PC-3 (cell line): ENCODE data around the gene MAML2. TPM values are rescaled to one million over a fixed set of nuclear protein-coding genes. Genes with fewer than 3 reads are reported as not detected.

Experiments
- ATAC-seq: fragments of 200-7000 bp; cut with Tn5 transposase; 2 replicates; pipeline ENCODE4 v1.9.1; 2020; ENCODE audit warnings: mild to moderate bottlenecking, moderate library complexity
- BruUV-seq: library from RNA; stranded (reverse); fragments of 400-500 nt; replicated peaks from 2 replicates; lab custom pipeline; 2021; lab: Mats Ljungman, UMichigan
- CTCF ChIA-PET: fragments of 300-600 bp; sonication (Branson Sonifier 250); formaldehyde crosslinking; loops from one replicate; lab custom pipeline; 2022; ENCODE audit warnings: antibody characterized with exemption; lab: Charles Lee
- POLR2A ChIA-PET: fragments of 300-600 bp; sonication (Branson Sonifier 250); formaldehyde crosslinking; loops from one replicate; lab custom pipeline; 2022; ENCODE audit warnings: antibody characterized with exemption; ENCODE audit not compliant: unreplicated experiment; lab: Charles Lee
- DNase-seq: peaks from one replicate; pipeline ENCODE4 v3.0.0-alpha.2; 2015
- H2AFZ ChIP-seq: fragments of 300-600 bp; sonication (generic); 2 replicates; pipeline ENCODE4 v1.6.0; 2016; ENCODE audit warnings: antibody characterized with exemption, low read length
- H3F3A ChIP-seq: fragments of 300-600 bp; sonication (generic); one replicate; pipeline ENCODE4 v1.6.0; 2017; ENCODE audit warnings: antibody characterized with exemption, low read length, control low read depth, mild to moderate bottlenecking; ENCODE audit not compliant: unreplicated experiment
- H3K27ac ChIP-seq: fragments of 300-600 bp; sonication (generic); 2 replicates; pipeline ENCODE4 v1.5.1; 2016; ENCODE audit warnings: mild to moderate bottlenecking, low read length
- H3K27me3 ChIP-seq: fragments of 300-600 bp; sonication (generic); 2 replicates; pipeline ENCODE4 v1.6.1; 2016; ENCODE audit warnings: low read length, mixed read lengths
- H3K36me3 ChIP-seq: fragments of 300-600 bp; sonication (generic); 2 replicates; pipeline ENCODE4 v1.6.1; 2016; ENCODE audit warnings: low read depth, mixed run types, low read length, mixed read lengths
- H3K4me1 ChIP-seq: fragments of 300-600 bp; sonication (generic); 2 replicates; pipeline ENCODE4 v1.5.1; 2016; ENCODE audit warnings: low read length; ENCODE audit not compliant: insufficient read depth
- H3K4me2 ChIP-seq: fragments of 300-600 bp; sonication (generic); 2 replicates; pipeline ENCODE4 v1.6.0; 2016; ENCODE audit warnings: low read length
- H3K4me3 ChIP-seq: fragments of 300-600 bp; sonication (generic); 2 replicates; pipeline ENCODE4 v1.5.1; 2016; ENCODE audit warnings: mild to moderate bottlenecking, low read length, mixed read lengths
- H3K79me2 ChIP-seq: fragments of 300-600 bp; sonication (generic); 2 replicates; pipeline ENCODE4 v1.6.1; 2017; ENCODE audit warnings: low read length, mixed read lengths
- H3K9ac ChIP-seq: fragments of 300-600 bp; sonication (generic); 2 replicates; pipeline ENCODE4 v1.6.0; 2016; ENCODE audit warnings: mild to moderate bottlenecking, low read length
- H3K9me2 ChIP-seq: fragments of 300-600 bp; sonication (generic); replicated peaks from 2 replicates; pipeline ENCODE4 v1.6.1; 2016; ENCODE audit warnings: mixed run types, low read length, mixed read lengths
- H3K9me3 ChIP-seq: fragments of 300-600 bp; sonication (generic); 2 replicates; pipeline ENCODE4 v1.6.1; 2016; ENCODE audit warnings: low read length, mixed read lengths
- H4K20me1 ChIP-seq: fragments of 300-600 bp; sonication (generic); 2 replicates; pipeline ENCODE4 v1.6.1; 2016; ENCODE audit warnings: low read length, mixed read lengths
- EZH2 ChIP-seq: fragments of 300-600 bp; sonication (generic); IDR thresholded peaks from one replicate; pipeline ENCODE4 v1.6.1; 2017; ENCODE audit warnings: antibody characterized with exemption, mild to moderate bottlenecking, low read length; ENCODE audit not compliant: unreplicated experiment
- EZH2phosphoT487 ChIP-seq: fragments of 300-600 bp; sonication (generic); IDR thresholded peaks from 2 replicates; pipeline ENCODE4 v1.6.1; 2018; ENCODE audit warnings: mild to moderate bottlenecking, antibody characterized with exemption, low read length, borderline replicate concordance
- intact Hi-C: fragments of 100-400 bp; cut with micrococcal nuclease; formaldehyde crosslinking; loops from 2 replicates; pipeline ENCODE4 v1.9.0; 2023
- total RNA-seq: library from RNA; depleted of rRNA; stranded (reverse); fragments of >200 nt; gene quantifications from 2 replicates; pipeline ENCODE4 v1.2.3, GENCODE V29; 2014
- TF ChIP-seq, protein P1 (sequence below): fragments of 300-600 bp; sonication (generic); conservative IDR thresholded peaks from 2 replicates; pipeline ENCODE4 v1.5.1; 2017; ENCODE audit warnings: antibody characterized with exemption, low read depth, mild to moderate bottlenecking, low read length

The MAML2 gene
- total RNA-seq, 1 experiment from 2014 or later = 10.9 TPM

DNA sequence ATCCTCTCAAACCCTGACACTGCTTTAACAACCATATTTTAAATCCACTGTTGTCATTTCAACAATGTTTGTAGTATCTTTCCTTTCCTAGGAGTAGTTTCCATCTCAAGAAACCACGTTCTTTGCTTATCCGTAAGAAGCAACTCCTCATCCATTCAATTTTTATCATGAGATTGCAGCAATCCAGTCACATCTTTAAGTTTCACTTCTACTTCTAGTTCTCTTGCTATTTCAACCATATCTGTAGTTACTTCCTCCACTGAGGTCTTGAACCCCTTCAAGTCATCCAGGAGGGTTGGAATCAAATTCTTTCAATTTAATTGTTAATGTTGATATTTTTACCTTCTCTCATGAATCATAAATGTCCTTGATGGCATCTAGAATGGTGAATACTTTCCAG is 24.3 kb upstream of the MAML2 start:
- ChIA-PET POLR2A (no interaction called here), CTCF (no interaction called here)
- ATAC-seq (no peak), DNase-seq (no peak)
- Histone ChIP-seq H3K9me2 (no peaks in the 10 kb centered on the region), H3K9ac (no peak overlapping the region), H3K36me3 (peaks cover 20% of the 10 kb centered on the region), H3K4me3 (no peak overlapping the region), H3K4me2 (no peak overlapping the region), H3K27ac (no peak overlapping the region), H3F3A (no peaks in the 10 kb centered on the region), H3K27me3 (no peaks in the 10 kb centered on the region), H3K79me2 (no peaks in the 10 kb centered on the region), H2AFZ (no peak overlapping the region), H3K9me3 (no peaks in the 10 kb centered on the region; the same call in 1 of the 2 replicates), H4K20me1 (no peaks in the 10 kb centered on the region), H3K4me1 (no peaks in the 10 kb centered on the region)
- BruUV-seq = no TSS peak
- TF ChIP-seq EZH2phosphoT487 (no peak), EZH2 (no peak)
- TF ChIP-seq, protein P1, sequence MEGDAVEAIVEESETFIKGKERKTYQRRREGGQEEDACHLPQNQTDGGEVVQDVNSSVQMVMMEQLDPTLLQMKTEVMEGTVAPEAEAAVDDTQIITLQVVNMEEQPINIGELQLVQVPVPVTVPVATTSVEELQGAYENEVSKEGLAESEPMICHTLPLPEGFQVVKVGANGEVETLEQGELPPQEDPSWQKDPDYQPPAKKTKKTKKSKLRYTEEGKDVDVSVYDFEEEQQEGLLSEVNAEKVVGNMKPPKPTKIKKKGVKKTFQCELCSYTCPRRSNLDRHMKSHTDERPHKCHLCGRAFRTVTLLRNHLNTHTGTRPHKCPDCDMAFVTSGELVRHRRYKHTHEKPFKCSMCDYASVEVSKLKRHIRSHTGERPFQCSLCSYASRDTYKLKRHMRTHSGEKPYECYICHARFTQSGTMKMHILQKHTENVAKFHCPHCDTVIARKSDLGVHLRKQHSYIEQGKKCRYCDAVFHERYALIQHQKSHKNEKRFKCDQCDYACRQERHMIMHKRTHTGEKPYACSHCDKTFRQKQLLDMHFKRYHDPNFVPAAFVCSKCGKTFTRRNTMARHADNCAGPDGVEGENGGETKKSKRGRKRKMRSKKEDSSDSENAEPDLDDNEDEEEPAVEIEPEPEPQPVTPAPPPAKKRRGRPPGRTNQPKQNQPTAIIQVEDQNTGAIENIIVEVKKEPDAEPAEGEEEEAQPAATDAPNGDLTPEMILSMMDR = no peak
- intact Hi-C loops = no loop called here

DNA sequence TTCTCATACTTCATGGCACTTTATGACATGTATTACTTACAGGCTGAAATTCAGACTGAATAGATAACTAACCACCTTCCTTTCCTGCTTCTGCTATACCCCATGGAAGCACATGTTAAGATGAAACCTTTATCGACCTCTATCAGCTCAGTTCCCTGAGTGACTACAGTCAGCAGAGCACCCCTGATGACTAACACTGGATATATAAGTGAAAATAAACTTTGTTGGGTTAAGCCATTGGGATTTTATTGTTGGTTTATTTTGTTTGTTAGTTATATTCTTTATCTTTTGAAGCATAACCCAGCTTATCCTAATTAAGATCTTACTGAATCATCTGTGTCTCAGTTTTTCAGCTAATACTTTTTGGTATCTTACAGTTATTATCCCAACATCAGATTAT is 23.0 kb upstream of the MAML2 start:
- Histone ChIP-seq H3K4me2 (no peak overlapping the region), H4K20me1 (no peaks in the 10 kb centered on the region), H3K27me3 (no peaks in the 10 kb centered on the region), H3K79me2 (no peaks in the 10 kb centered on the region), H3K9me2 (no peaks in the 10 kb centered on the region), H3F3A (no peaks in the 10 kb centered on the region), H3K27ac (no peak overlapping the region), H3K36me3 (peaks cover 20% of the 10 kb centered on the region), H3K4me1 (no peaks in the 10 kb centered on the region), H3K9me3 (no peaks in the 10 kb centered on the region; the same call in 1 of the 2 replicates), H2AFZ (no peak overlapping the region), H3K9ac (no peak overlapping the region), H3K4me3 (no peak overlapping the region)
- DNase-seq (no peak), ATAC-seq (0 out of 2 replicates have a peak, but pooled peaks have one; percentile 33)
- no peak for TF ChIP-seq EZH2
- no peak for TF ChIP-seq EZH2phosphoT487
- TF ChIP-seq, protein P1 = no peak
- ChIA-PET POLR2A (no interaction called here), CTCF (no interaction called here)
- intact Hi-C loops = no loop called here
- no TSS peak for BruUV-seq

DNA sequence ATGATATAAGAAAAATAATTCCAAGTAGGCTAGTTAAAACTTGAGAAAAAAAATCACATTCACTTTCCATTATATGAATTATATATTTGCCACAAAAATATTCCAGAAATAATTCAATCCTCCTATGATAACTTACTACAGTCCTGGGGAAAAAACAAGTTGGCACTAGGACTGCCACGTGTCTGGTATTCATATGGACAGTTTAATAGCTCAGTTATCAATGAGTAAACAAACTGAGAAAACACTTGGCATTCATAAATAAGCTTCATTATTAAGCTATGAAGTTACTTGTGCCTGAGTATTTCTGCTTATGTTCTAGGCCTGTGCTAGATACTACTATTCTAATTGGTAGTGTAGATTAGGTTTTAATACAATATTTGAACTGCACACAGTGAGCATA is 22.5 kb upstream of the MAML2 start:
- no peak for ATAC-seq
- no peaks in the 10 kb centered on the region for H3K9me2 ChIP-seq
- intact Hi-C loops = no loop called here
- H3K4me3 ChIP-seq = no peak overlapping the region
- DNase-seq = no peak
- no peaks in the 10 kb centered on the region for H3K79me2 ChIP-seq
- no peaks in the 10 kb centered on the region for H4K20me1 ChIP-seq
- H3K36me3 ChIP-seq = peaks cover 16% of the 10 kb centered on the region
- no peak overlapping the region for H3K27ac ChIP-seq
- CTCF ChIA-PET = no interaction called here
- no peaks in the 10 kb centered on the region for H3F3A ChIP-seq
- TF ChIP-seq EZH2 (no peak), EZH2phosphoT487 (no peak)
- TF ChIP-seq, protein P1 = no peak
- no TSS peak for BruUV-seq
- H3K9ac ChIP-seq = no peak overlapping the region
- H3K9me3 ChIP-seq = no peaks in the 10 kb centered on the region; the same call in 1 of the 2 replicates
- POLR2A ChIA-PET = no interaction called here
- H3K4me2 ChIP-seq = no peak overlapping the region
- no peaks in the 10 kb centered on the region for H3K27me3 ChIP-seq
- H3K4me1 ChIP-seq = no peaks in the 10 kb centered on the region
- no peak overlapping the region for H2AFZ ChIP-seq
